Myocyte (in vitro differentiated cells): Measurements from ENCODE around the gene THSD7A. TPM values are rescaled to one million over a fixed set of nuclear protein-coding genes. Genes with fewer than 3 reads are reported as not detected.

Source experiments
- DNase-seq: peaks from one replicate; pipeline ENCODE4 v3.0.0-alpha.2; 2012; ENCODE audit warnings: low read depth
- total RNA-seq: library from RNA; depleted of rRNA; stranded (reverse); fragments of >200 nt; gene quantifications from 2 replicates; pipeline ENCODE4 v1.2.3, GENCODE V29; 2014

THSD7A gene
- total RNA-seq, 1 donor from 2014 or later, result not detected

DNA sequence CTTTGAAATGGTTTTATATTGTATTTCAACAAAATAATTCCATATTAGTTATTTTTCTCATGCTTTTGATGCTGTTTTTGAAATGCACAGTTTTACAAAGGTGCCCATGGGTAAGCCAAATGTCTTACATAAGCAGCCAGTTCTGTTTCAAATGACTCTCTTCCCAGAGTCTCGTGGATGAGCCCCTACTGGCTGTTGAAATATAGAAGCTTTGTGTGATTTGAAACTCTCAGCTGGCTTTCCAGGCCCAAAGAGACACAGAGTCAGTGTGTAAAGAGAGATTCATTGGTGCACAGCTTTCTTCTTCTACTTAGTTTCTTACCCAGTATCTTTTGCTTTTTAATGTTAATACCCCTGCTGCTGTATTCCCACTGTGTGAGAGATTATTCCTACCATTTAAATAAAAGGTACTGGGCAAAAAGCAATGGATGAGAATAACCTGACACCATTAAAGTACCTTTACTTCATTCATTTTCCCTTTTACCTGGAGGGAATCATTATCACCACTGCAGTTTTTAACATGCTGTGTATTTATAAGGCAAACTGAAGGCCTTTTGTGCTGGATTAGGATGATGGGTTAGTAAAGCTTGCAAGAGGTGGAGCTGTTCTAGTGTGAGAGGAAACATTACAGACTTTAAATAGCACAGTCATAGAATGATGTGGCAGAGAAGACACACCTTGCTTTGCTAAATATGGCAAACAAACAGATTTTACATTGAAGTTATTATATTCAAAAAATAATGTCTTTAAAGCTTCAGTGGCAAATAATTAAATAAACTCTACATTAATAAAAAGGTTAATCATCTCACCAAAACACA lies 415.1 kb downstream of the THSD7A start:
- DNase-seq, result no peak

DNA sequence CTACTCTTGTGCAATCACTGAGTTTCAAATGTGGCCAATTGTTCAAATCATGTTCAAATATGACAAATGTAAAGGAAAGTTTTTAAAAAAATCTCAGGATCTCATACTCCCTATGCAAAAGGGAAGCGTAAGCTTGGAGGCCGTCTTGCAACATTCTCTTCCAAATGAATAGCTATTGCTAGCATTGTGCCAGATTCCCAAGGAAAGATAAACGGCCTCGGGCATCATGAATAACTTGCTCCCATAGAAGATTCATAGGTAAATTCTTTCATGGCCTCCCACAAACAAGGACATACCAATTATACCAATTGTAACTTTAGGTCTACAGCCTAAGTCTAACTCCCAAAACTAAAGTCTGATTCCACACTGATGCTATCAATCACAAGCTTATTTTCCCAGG lies 416.9 kb downstream of the THSD7A start:
- DNase-seq, result no peak

DNA sequence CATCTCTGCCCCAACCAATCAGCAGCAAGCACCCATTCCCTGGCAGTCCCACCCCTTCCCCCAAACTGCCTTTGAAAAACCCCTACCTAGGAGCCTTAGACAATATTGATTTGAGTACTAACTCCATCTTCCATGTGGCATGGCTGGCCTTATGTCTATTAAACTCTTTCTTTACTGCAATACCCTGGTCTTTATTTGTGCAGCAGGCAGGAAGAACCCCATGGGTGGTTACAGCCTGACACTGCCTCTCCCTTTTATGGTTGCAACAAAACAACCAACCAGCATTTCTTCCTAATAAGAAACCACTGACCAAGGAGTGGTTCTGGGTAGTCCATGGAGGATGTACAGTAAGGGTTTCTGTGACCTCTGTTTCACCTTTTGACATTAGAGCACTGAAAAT lies 418.1 kb downstream of the THSD7A start:
- no peak for DNase-seq

DNA sequence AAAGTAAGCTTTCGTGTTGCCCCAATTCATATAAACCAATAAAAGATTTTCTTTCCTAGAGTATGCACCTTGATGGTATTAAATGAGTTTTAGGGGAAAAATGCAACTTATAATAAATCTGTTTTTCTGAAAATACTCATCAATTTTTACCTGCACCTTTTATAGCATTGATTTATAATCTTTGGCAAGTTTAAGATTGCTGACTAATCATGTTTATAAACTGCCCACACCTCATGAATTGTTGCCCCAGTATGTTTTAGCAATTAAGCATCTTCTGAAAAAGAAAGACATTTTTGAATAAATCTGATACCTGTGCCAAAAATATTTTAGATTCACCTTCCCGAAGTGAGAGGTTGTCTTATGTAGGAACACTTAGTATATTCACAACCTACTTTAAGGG lies 420.0 kb downstream of the THSD7A start:
- DNase-seq, result no peak

DNA sequence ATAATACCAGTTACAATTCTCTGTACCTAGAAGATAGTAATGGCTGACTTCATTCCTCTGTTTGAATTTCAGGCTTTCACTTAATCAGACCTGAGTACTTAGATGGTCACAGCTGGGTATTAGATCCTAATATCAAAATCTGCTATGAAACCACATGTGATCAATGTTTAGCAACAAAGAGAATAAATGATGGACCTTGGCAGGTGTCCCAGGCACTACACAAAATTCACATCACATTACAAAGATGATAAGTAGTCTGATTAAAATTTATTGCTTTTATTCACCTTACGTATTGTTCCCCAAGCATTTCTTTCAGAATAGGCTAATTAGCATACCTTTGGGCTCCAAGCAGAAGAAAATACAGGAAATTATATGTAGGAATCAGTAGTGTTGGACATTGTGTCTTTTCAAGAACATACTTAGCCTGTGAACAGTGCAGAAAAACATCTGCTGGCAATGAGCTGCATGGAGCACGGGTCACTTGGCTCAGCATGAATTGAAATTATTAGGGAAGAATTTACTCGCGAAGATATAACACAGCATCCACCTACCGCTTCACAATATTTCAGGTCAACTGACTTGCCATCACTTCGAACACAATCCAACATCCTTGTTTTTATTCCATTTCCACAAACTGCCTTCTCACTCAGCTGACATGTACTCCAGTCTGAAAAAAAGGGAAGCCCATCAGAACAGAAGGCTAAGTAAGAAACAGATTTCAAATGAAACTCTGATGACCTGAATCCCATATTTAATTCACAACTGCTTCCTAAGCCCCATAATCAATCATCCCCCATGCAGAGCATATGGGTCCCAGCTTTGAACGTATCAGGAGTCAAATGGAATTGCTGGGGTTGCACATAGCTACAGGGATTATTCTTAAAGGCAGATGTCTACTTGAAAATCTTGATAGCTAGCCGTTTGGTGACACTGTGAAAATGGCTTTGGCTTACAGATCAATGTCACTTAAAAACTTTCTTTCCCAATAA lies 421.0 kb downstream of the THSD7A start:
- DNase-seq, result no peak

DNA sequence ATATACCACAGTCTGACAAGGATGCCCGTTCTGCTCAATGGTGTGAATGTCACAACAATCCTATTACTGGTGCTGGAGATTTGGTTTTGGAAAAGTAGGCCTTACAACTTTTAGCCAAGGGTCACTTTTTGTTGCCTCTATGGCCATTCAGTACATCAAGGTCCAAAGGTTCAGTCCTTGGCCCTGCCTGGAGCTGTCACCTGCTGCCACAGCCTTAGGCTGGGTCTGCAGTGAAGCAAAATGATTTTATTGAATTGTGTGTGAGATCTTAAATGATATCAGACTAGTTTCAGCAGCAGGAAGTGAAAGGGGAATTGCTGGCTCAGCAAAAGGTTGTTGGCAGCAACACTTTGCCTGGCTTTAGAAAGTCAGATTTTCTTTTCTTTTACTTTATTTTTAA lies 427.6 kb downstream of the THSD7A start:
- no peak for DNase-seq

DNA sequence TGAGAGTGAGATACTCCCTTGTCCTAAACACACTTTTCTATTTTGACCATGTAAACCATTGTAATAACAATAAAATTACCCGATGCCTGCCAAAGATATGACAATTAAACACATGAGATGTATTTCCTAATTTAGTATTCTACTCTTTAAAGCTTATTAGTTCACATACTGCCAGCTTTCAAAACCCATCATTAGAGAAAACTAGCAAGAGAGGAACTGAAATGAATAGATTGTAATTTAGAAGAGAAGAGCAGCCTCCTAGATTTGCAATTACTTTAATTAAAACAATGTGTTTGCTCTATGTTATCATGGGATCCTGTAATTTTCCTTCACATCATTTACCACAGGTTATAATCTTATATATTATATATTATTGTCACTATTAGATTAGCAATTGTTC lies 428.2 kb downstream of the THSD7A start:
- no peak for DNase-seq

DNA sequence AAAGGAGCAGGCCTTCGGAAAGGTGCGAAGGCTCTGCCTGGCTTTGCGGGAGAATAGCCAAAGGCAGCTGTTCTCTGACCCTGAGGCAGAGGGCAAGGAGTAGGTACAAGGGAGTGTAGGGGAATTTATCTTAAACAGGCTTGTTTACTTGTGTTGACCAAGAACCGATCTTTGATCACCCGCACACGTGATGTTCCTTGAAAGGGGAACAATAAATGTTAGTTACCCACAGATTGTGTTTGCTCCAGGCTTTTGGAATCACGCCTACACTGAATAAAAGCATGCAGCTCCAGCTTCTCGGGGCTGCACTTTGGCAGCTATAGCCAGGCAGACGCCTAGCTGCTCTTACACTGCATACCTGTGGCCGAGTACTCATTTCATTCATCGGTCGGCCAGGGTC lies 437.6 kb downstream of the THSD7A start:
- no peak for DNase-seq

DNA sequence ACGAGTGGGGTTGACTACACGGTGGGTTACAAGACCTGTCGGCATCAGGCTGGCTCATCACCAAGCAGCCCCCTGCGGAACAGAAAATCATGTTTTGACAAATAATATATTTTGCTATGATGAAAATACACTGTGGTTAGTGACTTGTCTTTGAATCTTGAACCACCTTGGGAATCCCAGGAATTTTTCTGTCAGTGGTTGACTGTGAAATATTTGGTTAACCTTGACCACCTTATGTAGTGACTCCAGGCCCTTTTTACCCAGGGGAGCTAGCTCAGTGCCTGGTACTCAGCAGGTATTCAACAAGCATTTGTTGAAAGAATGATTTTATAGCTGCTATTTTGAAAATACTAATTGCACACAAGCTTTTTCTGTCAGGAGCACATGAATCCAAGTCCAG lies 452.4 kb downstream of the THSD7A start:
- no peak for DNase-seq

DNA sequence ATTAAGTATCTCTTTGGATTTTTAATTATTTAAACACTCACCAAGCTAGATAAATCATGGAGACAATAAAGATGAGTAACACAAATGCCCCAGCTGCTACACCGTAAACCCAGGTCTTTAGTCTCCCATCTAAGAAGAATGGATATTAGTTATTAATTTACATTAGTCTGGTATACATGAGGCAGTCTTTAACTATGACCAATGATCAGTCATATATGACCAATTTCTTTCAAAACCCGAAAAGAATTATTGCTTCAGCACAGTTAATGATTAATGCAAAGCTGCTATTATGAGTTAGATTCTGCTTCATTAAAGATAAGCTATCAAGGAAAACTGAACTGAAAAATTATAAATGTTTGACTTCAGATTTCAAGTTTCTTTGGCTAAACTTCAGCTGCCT lies 455.5 kb downstream of the THSD7A start:
- no peak for DNase-seq

DNA sequence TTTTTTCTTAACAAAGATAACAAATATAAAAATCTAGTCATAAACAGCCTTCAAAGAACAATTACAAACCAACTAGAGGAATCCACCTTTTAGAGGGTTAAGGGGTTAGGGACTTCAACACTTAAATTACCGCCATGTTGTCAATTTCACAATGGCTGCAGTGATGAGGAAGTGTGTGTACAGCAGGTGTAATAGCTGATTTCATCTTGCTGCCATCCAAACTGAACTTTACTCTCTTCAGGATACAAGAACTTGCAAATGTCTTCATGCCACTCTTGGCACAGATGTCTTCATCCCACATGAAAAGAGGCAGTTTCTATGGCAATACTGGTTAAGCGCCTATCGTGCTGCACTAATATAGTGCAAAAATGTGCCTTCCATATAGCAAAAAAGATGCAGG lies 457.4 kb downstream of the THSD7A start:
- DNase-seq, result no peak

DNA sequence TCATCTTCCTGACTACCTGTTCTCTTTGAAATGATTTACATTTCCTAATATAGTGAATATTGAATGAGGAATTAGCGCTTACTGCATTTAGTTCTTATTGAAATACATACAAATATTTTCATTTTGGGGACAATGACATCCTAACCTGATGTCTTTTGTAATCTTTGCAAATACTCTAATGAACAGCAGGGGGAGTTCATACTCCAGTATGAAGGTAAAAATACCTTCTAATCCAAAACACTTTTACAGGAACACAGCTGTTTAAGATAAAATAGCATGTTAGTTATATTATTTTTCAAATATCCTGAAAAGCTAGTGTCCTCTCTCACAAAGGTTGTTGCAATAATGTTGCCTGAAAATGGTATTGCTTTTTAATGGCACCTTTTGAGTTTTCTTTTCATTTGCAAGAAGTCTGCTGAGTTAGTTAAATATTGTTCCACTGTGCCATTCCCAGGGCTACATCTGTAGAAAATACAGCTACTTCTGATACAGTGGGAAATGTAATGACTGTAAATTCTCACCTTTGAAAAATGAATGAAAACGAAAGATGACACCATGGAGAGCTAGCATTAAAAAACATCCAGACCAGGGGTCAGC lies 458.4 kb downstream of the THSD7A start:
- no peak for DNase-seq

DNA sequence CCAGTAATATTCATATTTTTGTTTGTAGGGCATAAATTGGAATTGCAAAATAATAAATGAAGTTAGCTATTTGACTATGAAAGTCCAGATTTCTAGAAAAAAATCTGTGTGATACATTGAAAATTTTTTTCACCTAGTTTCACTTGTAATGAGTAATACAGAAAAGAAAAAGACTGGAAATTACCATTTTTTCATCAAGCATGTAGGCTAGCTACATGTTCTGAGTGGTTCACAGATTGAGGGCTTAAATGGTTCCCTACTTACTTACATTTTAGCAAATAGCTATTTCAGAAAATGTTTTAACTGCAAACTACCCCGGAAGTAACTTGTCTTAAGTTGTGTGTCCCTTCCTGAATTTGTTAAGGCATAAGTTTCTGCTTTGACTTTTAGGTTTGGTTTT lies 462.3 kb downstream of the THSD7A start:
- no peak for DNase-seq

DNA sequence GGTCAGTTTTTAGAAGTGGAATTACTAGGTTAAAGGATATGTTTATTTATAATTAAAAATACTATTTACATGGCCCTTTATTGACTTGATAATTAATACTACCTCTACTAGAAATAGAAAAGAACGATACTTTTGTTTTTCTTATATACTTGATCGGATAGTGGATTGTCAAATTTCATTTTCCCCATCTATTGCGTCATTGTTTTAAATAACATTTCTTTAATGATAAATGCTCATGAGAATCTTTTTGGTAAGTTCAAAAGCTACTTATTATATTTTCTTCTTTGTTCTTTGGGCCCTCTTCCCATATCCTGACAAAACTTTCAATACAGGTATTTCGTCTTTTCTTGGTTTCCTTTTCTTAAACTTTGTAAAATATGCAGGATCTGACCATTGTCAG lies 465.9 kb downstream of the THSD7A start:
- DNase-seq, result no peak

DNA sequence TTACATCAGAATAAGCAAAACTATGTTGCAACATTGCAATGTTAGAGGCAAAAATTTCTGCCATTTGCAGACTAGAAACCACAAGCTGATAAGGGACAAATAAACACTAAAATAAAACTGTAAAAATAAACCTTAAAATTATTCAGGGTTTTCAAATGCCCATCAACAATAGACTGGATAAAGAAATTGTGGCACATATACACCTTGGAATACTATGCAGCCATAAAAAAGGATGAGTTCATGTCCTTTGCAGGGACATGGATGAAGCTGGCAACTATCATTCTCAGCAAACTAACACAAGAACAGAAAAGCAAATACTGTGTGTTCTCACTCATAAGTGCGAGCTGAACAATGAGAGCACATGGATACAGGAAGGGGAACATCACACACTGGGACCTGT lies 473.4 kb downstream of the THSD7A start:
- DNase-seq, result no peak

DNA sequence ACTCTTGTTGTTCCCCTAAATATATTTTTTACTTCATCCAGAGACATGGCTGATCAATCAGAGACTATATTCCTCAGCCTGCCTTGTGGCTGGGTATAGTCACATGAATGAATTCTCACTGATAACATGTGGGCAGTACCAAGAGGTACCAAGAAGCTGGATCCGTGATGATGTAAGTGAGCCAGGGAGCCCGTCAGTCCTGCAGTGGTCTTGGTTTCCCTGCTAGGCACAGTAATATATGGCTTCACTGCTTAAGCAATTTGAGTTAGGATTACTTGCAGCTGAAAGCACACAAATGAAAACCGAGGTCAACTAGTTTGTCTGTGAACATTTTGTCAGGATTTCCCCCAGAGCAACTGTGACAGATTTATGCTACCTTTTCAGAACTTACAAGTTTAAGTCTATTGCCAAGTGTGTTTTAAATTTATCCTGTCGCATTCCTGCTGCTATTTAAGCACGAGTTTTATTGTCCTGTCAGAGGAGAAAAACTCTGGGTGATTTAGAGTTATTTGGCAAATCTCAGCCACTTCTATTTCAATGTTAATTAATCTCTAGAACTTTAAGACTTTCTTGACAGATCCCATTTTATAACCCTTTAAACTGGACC lies 476.5 kb downstream of the THSD7A start:
- DNase-seq, result no peak

DNA sequence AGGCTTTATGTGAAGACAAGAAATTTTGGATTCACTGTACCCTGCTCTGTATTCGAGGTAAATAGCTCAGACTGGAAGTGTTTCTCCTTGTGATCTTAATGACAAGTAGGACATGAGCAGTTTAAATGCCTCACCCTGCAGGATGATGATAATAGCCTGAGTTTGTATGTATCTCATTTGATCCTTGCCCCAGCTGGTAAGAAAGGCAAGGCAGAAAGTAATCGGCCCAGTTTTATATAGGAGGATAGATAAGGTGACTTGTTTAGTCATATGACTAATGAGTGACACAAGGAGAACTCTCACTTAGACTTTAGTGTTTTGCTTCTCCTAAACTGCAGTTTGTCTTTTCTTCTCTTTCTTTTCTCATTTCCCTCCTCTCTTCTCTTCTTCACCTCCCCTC lies 485.7 kb downstream of the THSD7A start:
- DNase-seq, result no peak

DNA sequence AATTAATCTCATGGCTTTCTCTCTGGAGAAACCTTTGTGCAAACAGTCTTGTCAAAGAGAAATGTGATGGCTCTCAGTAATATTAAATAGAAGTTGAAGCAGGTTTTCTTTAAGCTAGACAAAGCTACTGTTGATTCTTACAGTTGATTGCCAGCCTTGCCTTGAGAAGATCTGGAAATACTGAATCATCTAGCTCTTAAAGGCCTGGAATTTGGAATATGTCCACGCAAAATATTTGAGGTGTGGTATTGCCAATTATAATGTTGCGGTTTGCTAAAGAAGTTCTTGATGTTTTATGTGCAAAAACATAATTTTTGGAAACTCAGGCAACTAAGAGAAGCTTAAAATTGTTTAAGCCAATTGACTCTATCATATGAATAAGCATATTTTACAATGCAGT lies 486.4 kb downstream of the THSD7A start:
- peak; percentile 31 for DNase-seq

DNA sequence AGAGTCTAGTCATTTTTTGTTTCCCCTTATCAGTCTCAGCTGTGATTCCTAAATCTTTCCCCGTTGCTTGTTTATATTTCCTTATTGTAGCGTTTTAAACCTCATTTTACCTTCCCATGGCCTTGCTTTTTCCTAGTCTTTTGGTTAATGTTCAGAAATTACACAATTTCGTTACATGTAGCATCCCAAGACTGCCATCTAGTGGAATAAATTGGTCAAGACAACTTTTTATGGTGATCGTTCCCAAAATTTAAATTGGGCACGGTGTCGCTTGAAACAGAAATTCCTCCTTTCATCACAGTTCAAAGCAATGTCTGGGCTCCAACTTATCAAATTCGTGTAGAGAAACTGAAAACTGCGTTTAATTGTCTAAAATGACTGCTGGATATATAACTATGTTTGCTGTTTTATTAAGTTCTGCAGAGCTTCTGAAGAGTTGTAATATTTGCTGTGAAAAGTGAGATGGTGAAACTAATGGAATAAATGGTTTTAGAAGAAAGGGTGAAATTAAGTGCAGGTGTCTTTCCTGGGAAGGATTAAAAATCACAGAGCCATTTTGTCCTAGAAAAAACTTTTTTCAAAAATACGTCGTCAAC lies 488.1 kb downstream of the THSD7A start:
- DNase-seq, result peak; percentile 73

DNA sequence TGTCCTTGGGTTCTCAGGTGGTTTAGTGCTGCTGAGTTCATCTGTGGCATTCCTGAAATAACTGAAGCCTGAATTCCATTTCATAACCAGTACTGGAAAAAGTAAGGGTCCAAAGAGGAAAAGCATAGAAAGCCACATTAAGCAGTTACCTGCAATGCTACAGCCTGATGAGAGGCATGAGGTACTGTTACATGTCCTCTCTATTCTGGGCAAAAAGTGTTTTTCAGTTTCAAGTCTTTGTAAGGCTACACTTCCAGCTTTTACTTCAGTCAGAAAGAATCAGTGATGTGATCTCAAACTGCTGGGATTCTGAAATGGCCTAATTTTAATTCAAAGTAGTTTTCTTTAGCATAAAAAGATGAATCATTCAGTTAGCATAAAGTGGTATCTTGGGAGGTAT lies 488.9 kb downstream of the THSD7A start:
- no peak for DNase-seq

DNA sequence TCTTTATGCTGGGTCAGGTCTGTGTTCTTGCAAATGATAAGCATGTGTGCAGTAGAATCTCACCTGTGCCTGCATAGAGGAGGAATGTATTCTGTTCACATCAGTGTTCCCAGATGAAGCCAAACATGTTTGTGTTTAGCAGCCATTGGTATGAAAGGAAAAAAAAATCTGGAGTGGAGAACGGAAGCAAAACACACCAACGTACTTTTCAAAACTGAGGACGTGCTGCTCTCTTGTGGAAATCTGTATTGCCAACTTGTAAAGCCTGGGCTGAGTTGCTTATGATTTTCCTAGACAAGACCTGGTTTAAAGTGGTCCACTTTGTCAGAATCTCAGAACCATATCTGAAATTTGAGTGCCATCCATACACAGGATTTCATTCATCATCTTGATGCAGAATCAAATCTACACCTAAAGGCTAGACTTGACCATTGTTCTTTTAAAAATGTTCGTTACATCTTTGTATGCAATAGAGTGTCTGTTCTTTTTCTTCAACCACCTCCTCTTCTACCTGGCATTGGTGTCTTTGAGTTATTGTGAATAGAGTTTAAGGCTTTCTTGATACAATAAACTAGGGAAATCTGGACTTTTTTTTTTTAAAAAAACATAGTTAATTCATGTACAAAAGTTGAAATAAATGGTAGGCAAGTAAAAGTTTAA lies 490.6 kb downstream of the THSD7A start:
- DNase-seq, result no peak
